Mesodermal cell (in vitro differentiated cells): ENCODE data around the gene RAB6A.
"Not testable (repeated sequence)": the region's sequence is repeated elsewhere in the genome, so short reads cannot be mapped to it uniquely, and the experiment has no call there.

Experiments used
- H3K27ac ChIP-seq: 2 replicates; pipeline ENCODE4 v1.7.0; 2013; ENCODE audit warnings: mild to moderate bottlenecking, low read depth, low read length, moderate library complexity; ENCODE audit not compliant: severe bottlenecking
- H3K36me3 ChIP-seq: 2 replicates; pipeline ENCODE4 v1.7.1; 2013; ENCODE audit warnings: mild to moderate bottlenecking, low read length, moderate library complexity; ENCODE audit not compliant: control insufficient read depth, insufficient read depth
- H3K4me1 ChIP-seq: one replicate; pipeline ENCODE4 v1.7.1; 2013; ENCODE audit warnings: mild to moderate bottlenecking, low read length; ENCODE audit not compliant: insufficient read depth, control insufficient read depth, poor library complexity, severe bottlenecking
- H3K4me3 ChIP-seq: 2 replicates; pipeline ENCODE4 v1.7.0; 2013; ENCODE audit warnings: low read length, control low read depth, mild to moderate bottlenecking; ENCODE audit not compliant: insufficient read depth, poor library complexity, severe bottlenecking; ENCODE audit errors: extremely low read depth
- H3K9me3 ChIP-seq: 2 replicates; pipeline ENCODE4 v1.7.1; 2013; ENCODE audit warnings: mild to moderate bottlenecking, low read length, moderate library complexity; ENCODE audit not compliant: control insufficient read depth
- WGBS, 2 experiments: methylation state at CpG; one replicate each; pipeline ENCODE4 v1.1.5; 2013; ENCODE audit warnings: missing lambda C conversion rate in 2 of 2; ENCODE audit not compliant: insufficient coverage in 2 of 2; 5-methylcytosine and 5-hydroxymethylcytosine counted together

The RAB6A gene

DNA sequence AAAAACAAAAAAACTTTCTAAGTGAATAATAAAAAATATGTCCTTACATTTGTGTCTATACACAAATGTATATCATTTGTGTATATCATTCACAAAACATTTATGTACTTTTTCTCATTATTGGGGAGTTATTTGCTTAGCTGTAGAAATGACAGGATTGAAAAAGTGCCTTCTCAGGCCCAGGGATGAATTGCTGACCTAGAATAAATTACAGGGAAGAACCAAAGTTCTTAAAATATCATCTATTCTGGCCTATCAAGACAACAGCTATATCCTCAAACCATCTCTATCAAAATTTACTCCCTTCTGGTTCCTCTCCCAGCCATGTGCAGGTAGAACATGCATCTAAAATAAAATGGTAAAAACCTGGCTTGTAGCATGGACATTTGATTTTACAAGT lies 1.9 kb upstream of the RAB6A start:
- Histone ChIP-seq H3K9me3 (no peaks in the 10 kb centered on the region), H3K4me3 (no peak overlapping the region), H3K27ac (no peak overlapping the region), H3K4me1 (no peaks in the 10 kb centered on the region), H3K36me3 (no peaks in the 10 kb centered on the region)

- Histone ChIP-seq H3K36me3 (peaks cover 3% of the 10 kb centered on the region), H3K27ac (peak overlapping the region; percentile 82), H3K4me1 (no peaks in the 10 kb centered on the region), H3K4me3 (peak overlapping the region; percentile 100), H3K9me3 (no peaks in the 10 kb centered on the region)
- 71 to 95% methylated on average over 7 to 9 of the region's 16 CpGs for WGBS, 2 experiments
These were observed 600 bp upstream of the RAB6A start for GRCh38 chr11:73761403-73761945.

DNA sequence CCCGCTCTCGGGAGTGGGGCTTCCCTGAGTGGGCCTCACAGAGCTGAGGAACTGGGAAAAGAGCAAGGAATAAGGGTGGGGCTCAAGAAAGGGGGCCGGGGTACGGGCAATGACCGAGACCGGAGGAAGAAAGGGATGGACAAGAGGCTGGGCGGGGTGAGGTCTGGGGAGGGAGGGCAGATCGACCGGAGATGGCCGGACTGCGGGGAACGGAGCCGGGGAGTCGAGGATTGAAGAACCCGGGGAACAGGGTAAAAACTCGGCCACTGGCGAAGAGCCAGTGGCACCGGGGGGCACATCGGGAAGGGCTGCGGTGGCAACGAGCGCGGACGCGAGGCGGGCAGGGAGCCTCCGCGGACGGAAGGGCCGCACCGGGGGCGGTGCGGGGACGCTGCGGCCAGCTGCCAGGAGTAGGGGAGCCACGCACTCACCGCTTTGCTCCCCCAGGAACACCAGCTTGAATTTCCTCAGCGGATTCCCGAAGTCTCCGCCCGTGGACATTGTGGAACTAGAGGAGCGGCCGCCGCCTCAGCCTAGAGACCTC lies 667 bp downstream of the RAB6A start:
- Histone ChIP-seq H3K36me3 (peaks cover 13% of the 10 kb centered on the region), H3K9me3 (no peaks in the 10 kb centered on the region), H3K4me1 (no peaks in the 10 kb centered on the region), H3K4me3 (peak overlapping the region; percentile 100), H3K27ac (peak overlapping the region; percentile 82)
- WGBS, 2 experiments = 1% methylated on average over 33 to 44 of the region's 44 CpGs

GRCh38 chr11:73759610-73760134 lies 1.2 kb downstream of the RAB6A start:
- WGBS, 2 experiments = 0 to 2% methylated on average over 6 to 7 of the region's 8 CpGs
- Histone ChIP-seq H3K27ac (peak overlapping the region; percentile 82), H3K9me3 (no peaks in the 10 kb centered on the region)

GRCh38 chr11:73758451-73758850 lies 2.4 kb downstream of the RAB6A start:
- whole genome bisulfite sequencing, 2 experiments = no CpG with 5 or more reads among the region's 1 CpG
- H3K4me3 ChIP-seq = peak overlapping the region; percentile 100

More at GRCh38 chr11:73759610-73760134, 1.2 kb downstream of the RAB6A start:
- Histone ChIP-seq H3K36me3 (peaks cover 16% of the 10 kb centered on the region), H3K4me3 (peak overlapping the region; percentile 100), H3K4me1 (no peaks in the 10 kb centered on the region)

GRCh38 chr11:73757598-73757997 lies 3.3 kb downstream of the RAB6A start:
- H3K4me1 ChIP-seq = no peaks in the 10 kb centered on the region
- H3K36me3 ChIP-seq = peaks cover 26% of the 10 kb centered on the region
- WGBS, 2 experiments = no CpG with 5 or more reads among the region's 5 CpGs
- H3K27ac ChIP-seq = no peak overlapping the region
- peak overlapping the region; percentile 3 for H3K4me3 ChIP-seq
- no peaks in the 10 kb centered on the region for H3K9me3 ChIP-seq

More at GRCh38 chr11:73758451-73758850, 2.4 kb downstream of the RAB6A start:
- Histone ChIP-seq H3K27ac (no peak overlapping the region), H3K4me1 (no peaks in the 10 kb centered on the region), H3K9me3 (no peaks in the 10 kb centered on the region), H3K36me3 (peaks cover 22% of the 10 kb centered on the region)

GRCh38 chr11:73755670-73756069 lies 5.2 kb downstream of the RAB6A start:
- no peak overlapping the region for H3K27ac ChIP-seq
- no peak overlapping the region for H3K4me3 ChIP-seq
- no peaks in the 10 kb centered on the region for H3K9me3 ChIP-seq
- no peaks in the 10 kb centered on the region for H3K4me1 ChIP-seq
- H3K36me3 ChIP-seq = peaks cover 31% of the 10 kb centered on the region

DNA sequence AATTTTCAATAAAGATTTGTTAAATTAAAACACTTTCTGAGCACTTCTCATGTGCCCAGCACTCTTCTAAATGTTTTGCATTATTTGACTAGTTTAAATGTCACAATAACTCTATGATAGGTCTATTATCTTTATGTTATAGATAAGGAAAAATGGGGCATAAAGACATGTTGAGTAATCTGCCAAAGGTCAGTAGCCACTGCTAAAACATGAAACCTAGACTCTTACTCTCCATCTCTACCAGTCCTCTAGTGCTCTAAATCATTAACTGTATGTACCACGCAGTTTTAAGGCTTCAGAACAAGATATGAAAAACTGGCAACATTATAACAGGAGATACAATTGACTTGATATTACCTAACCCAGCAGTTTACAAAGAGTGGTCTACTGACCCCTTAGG lies 6.9 kb downstream of the RAB6A start:
- Histone ChIP-seq H3K4me3 (no peak overlapping the region), H3K9me3 (no peaks in the 10 kb centered on the region), H3K36me3 (peaks cover 31% of the 10 kb centered on the region), H3K4me1 (no peaks in the 10 kb centered on the region), H3K27ac (no peak overlapping the region)
- 100% methylated on average over 1 of the region's 1 CpG; no CpG with 5 or more reads in 1 of the 2 experiments for WGBS, 2 experiments

GRCh38 chr11:73752903-73753302 lies 8.0 kb downstream of the RAB6A start:
- H3K27ac ChIP-seq = no peak overlapping the region
- 91 to 93% methylated on average over 6 of the region's 7 CpGs for WGBS, 2 experiments

GRCh38 chr11:73752216-73752867 lies 8.5 kb downstream of the RAB6A start:
- Histone ChIP-seq H3K4me1 (no peaks in the 10 kb centered on the region), H3K9me3 (no peaks in the 10 kb centered on the region), H3K4me3 (no peak overlapping the region), H3K27ac (no peak overlapping the region), H3K36me3 (peaks cover 31% of the 10 kb centered on the region)
- WGBS, 2 experiments = 90 to 99% methylated on average over 12 to 13 of the region's 14 CpGs

More at GRCh38 chr11:73752903-73753302, 8.0 kb downstream of the RAB6A start:
- Histone ChIP-seq H3K4me3 (no peak overlapping the region), H3K9me3 (no peaks in the 10 kb centered on the region), H3K4me1 (no peaks in the 10 kb centered on the region), H3K36me3 (peaks cover 31% of the 10 kb centered on the region)

DNA sequence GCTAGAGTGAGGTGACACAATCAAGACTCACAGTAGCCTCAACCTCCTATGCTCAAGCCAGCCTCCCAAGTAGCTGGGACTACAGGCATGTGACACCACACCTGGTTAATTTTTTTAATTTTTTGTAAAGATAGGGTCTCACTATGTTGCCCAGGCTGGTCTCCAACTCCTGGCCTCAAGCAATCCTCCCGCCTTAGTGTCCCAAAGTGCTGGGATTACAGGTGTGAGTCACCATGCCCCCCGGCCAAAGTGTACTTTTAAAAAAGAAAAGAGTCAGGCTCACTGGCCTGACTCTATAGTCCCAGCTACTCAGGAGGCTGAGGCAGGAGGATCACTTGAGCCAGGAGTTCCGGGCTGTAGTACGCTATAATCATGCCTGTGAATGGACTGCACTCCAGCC lies 10.0 kb downstream of the RAB6A start:
- not testable (repeated sequence) for H3K27ac ChIP-seq, H3K4me1 ChIP-seq, H3K4me3 ChIP-seq, H3K9me3 ChIP-seq
- WGBS, 2 experiments = 100% methylated on average over 2 to 3 of the region's 4 CpGs
- peaks cover 22% of the 10 kb centered on the region for H3K36me3 ChIP-seq
